Stromal cell of bone marrow (primary cell): Measurements from ENCODE around the gene RBM3.

Source experiments
- DNase-seq: peaks from one replicate; pipeline ENCODE4 v3.0.0-alpha.2; 2012; ENCODE audit warnings: low read depth

RBM3 gene

GRCh38 chrX:48578661-48579128, 4.4 kb downstream of the RBM3 start:
- no peak for DNase-seq

- no peak for DNase-seq
Measured at GRCh38 chrX:48579259-48579658, 5.0 kb downstream of the RBM3 start.

GRCh38 chrX:48580662-48581061, 6.4 kb downstream of the RBM3 start:
- no peak for DNase-seq

GRCh38 chrX:48584698-48585097, 10.4 kb downstream of the RBM3 start:
- DNase-seq, result no peak

GRCh38 chrX:48589482-48590162, 15.3 kb downstream of the RBM3 start:
- no peak for DNase-seq

- DNase-seq, result no peak
Measured at GRCh38 chrX:48590203-48591103, 16.2 kb downstream of the RBM3 start.

GRCh38 chrX:48591255-48591791, 17.0 kb downstream of the RBM3 start:
- no peak for DNase-seq

- no peak for DNase-seq
Measured at GRCh38 chrX:48592971-48593370, 18.7 kb downstream of the RBM3 start.

- no peak for DNase-seq
Measured at GRCh38 chrX:48595929-48596328, 21.6 kb downstream of the RBM3 start.

GRCh38 chrX:48597353-48598264, 23.3 kb downstream of the RBM3 start, which contains the start of gene WDR13:
Gene WDR13 (plus strand): TSS chrX:48597492. CDS start chrX:48597997, 505 bp downstream.
- peak; percentile 85 for DNase-seq

GRCh38 chrX:48598614-48599013, 24.3 kb downstream of the RBM3 start:
- no peak for DNase-seq

- DNase-seq, result no peak
Measured at GRCh38 chrX:48599341-48599740, 25.1 kb downstream of the RBM3 start.

- DNase-seq, result no peak
Measured at GRCh38 chrX:48600226-48600625, 25.9 kb downstream of the RBM3 start.

GRCh38 chrX:48601741-48602394, 27.6 kb downstream of the RBM3 start:
- no peak for DNase-seq

GRCh38 chrX:48604701-48605100, 30.4 kb downstream of the RBM3 start:
- DNase-seq, result no peak

- DNase-seq, result no peak
Measured at GRCh38 chrX:48606091-48606490, 31.8 kb downstream of the RBM3 start.

GRCh38 chrX:48611703-48612102, 37.4 kb downstream of the RBM3 start:
- DNase-seq, result no peak

- no peak for DNase-seq
Measured at GRCh38 chrX:48613502-48614160, 39.3 kb downstream of the RBM3 start.

- DNase-seq, result no peak
Measured at GRCh38 chrX:48616576-48616975, 42.3 kb downstream of the RBM3 start.

- DNase-seq, result peak; percentile 28
Measured at GRCh38 chrX:48617542-48618340, 43.5 kb downstream of the RBM3 start.
